Tibial nerve (tissue), 4 donors: Measurements from ENCODE around the gene ANKRA2. TPM values are rescaled to one million over a fixed set of nuclear protein-coding genes. Genes with fewer than 3 reads are reported as not detected.

ENCODE experiments used
- DNase-seq, 2 donors: peaks; one replicate each; pipeline ENCODE4 v3.0.0-alpha.2; 2019; ENCODE audit warnings: low spot score in 2 of 2
- H3K27ac ChIP-seq, 4 donors: fragments of 200-600 bp; sonication (generic) in 3 of 4; one replicate each; pipeline ENCODE4 v1.5.1; 2017 to 2019; ENCODE audit warnings: mild to moderate bottlenecking in 1 of 4
- H3K27me3 ChIP-seq, 2 donors: fragments of 200-600 bp; sonication (generic) in 1 of 2; one replicate each; pipeline versions ENCODE4 v1.5.1 to v1.6.0; 2017 to 2019
- H3K36me3 ChIP-seq, 3 donors: fragments of 200-600 bp; sonication (generic); one replicate each; pipeline ENCODE4 v1.5.1; 2018 to 2019
- H3K4me1 ChIP-seq, 4 donors: fragments of 200-600 bp; sonication (generic) in 3 of 4; one replicate each; pipeline ENCODE4 v1.5.1; 2017 to 2019
- H3K4me3 ChIP-seq, 4 donors: fragments of 200-600 bp; sonication (generic) in 3 of 4; one replicate each; pipeline ENCODE4 v1.5.1; 2017 to 2019; ENCODE audit warnings: mild to moderate bottlenecking in 1 of 4, moderate library complexity in 1 of 4
- H3K9me3 ChIP-seq, 4 donors: fragments of 200-600 bp; sonication (generic) in 3 of 4; one replicate each; pipeline ENCODE4 v1.5.1; 2017 to 2019
- CTCF ChIP-seq, 5 experiments: fragments of 200-600 bp in 3 of 5; fragments of 450-650 bp in 2 of 5; sonication (generic) in 3 of 5; IDR thresholded peaks; one replicate each; pipeline ENCODE4 v1.5.1; 2016 to 2019; ENCODE audit warnings: antibody characterized with exemption in 5 of 5, mild to moderate bottlenecking in 3 of 5, moderate library complexity in 2 of 5
- EP300 ChIP-seq, 2 donors: sonication (generic); formaldehyde crosslinking; IDR thresholded peaks; one replicate each; pipeline ENCODE4 v1.6.1; 2017; ENCODE audit warnings: antibody characterized with exemption in 2 of 2, mild to moderate bottlenecking in 1 of 2
- POLR2A ChIP-seq, 2 donors: fragments of 450-650 bp; IDR thresholded peaks; one replicate each; pipeline ENCODE4 v1.6.1; 2017; ENCODE audit warnings: antibody characterized with exemption in 2 of 2, mild to moderate bottlenecking in 2 of 2, moderate library complexity in 2 of 2
- WGBS, 2 donors: methylation state at CpG; one replicate each; pipeline ENCODE4 v1.1.5; 2018; 5-methylcytosine and 5-hydroxymethylcytosine counted together
- total RNA-seq, 4 donors: library from RNA; depleted of rRNA; stranded (reverse); fragments of >200 nt; gene quantifications; one replicate each; pipeline ENCODE4 v1.1.0, GENCODE V29; 2016

The ANKRA2 gene
- total RNA-seq, 4 donors from 2014 or later = 24.3 to 46.7 (median 33.5) TPM

- WGBS, 2 donors = 59 to 61% methylated on average over 4 of the region's 4 CpGs
- Histone ChIP-seq H3K27me3 (no peaks in the 10 kb centered on the region), H3K27ac (no peak overlapping the region), H3K9me3 (no peaks in the 10 kb centered on the region), H3K4me3 (no peak overlapping the region), H3K36me3 (no peaks in the 10 kb centered on the region), H3K4me1 (peaks cover 0 to 8% (median 1%) of the 10 kb centered on the region in 4 donors)
- no peak for TF ChIP-seq CTCF (IDR thresholded peaks at IDR 0.05)
- TF ChIP-seq EP300 (IDR thresholded peaks at IDR 0.05) = no peak
- TF ChIP-seq POLR2A (IDR thresholded peaks at IDR 0.05) = no peak
- no peak for DNase-seq
Observed at GRCh38 chr5:73591698-73592501, 26.5 kb upstream of the ANKRA2 start.

- H3K4me3 ChIP-seq = no peak overlapping the region
- WGBS, 2 donors = 59 to 61% methylated on average over 4 of the region's 4 CpGs
- H3K4me1 ChIP-seq = peaks cover 0 to 8% (median 1%) of the 10 kb centered on the region in 4 donors
- no peaks in the 10 kb centered on the region for H3K9me3 ChIP-seq
- TF ChIP-seq POLR2A (IDR thresholded peaks at IDR 0.05) (no peak), EP300 (IDR thresholded peaks at IDR 0.05) (peak in 1 of 2 donors; percentile 33), CTCF (IDR thresholded peaks at IDR 0.05) (peak; percentile 75 to 93 (median 89))
- no peaks in the 10 kb centered on the region for H3K36me3 ChIP-seq
- DNase-seq = peak in 1 of 2 donors; percentile 92
- H3K27me3 ChIP-seq = no peaks in the 10 kb centered on the region
- no peak overlapping the region for H3K27ac ChIP-seq
Observed at GRCh38 chr5:73591102-73591695, 25.8 kb upstream of the ANKRA2 start.

- DNase-seq = no peak
- Histone ChIP-seq H3K4me3 (no peak overlapping the region), H3K9me3 (no peaks in the 10 kb centered on the region), H3K27ac (no peak overlapping the region), H3K4me1 (peaks cover 0 to 8% (median 1%) of the 10 kb centered on the region in 4 donors), H3K36me3 (peaks cover 0 to 4% (median 0%) of the 10 kb centered on the region in 3 donors), H3K27me3 (no peaks in the 10 kb centered on the region)
- TF ChIP-seq EP300 (IDR thresholded peaks at IDR 0.05) (no peak), POLR2A (IDR thresholded peaks at IDR 0.05) (no peak), CTCF (IDR thresholded peaks at IDR 0.05) (no peak)
- 55% methylated on average over 1 of the region's 1 CpG for WGBS, 2 donors
Observed at GRCh38 chr5:73587923-73588322, 22.5 kb upstream of the ANKRA2 start.

- no peak for TF ChIP-seq POLR2A (IDR thresholded peaks at IDR 0.05)
- no peak for TF ChIP-seq CTCF (IDR thresholded peaks at IDR 0.05)
- TF ChIP-seq EP300 (IDR thresholded peaks at IDR 0.05) = no peak
- DNase-seq = no peak
- Histone ChIP-seq H3K4me3 (no peak overlapping the region), H3K9me3 (no peaks in the 10 kb centered on the region), H3K4me1 (no peaks in the 10 kb centered on the region), H3K27me3 (no peaks in the 10 kb centered on the region), H3K27ac (no peak overlapping the region), H3K36me3 (peaks cover 0 to 46% (median 0%) of the 10 kb centered on the region in 3 donors)
- WGBS, 2 donors = 53 to 60% methylated on average over 3 of the region's 3 CpGs
Observed at GRCh38 chr5:73582285-73583145, 17.1 kb upstream of the ANKRA2 start.
